Esophagus squamous epithelium (tissue), 4 donors: ENCODE measurements around the gene TRIM36.

Experiments
- CTCF ChIP-seq, 6 experiments: fragments of 450-650 bp in 4 of 6; fragments of 200-600 bp in 2 of 6; sonication (generic) in 2 of 6; IDR thresholded peaks; one replicate each; pipeline ENCODE4 v1.5.1; 2016 to 2019; ENCODE audit warnings: antibody characterized with exemption in 6 of 6, mild to moderate bottlenecking in 4 of 6, moderate library complexity in 4 of 6
- POLR2A ChIP-seq, 4 donors: fragments of 450-650 bp; IDR thresholded peaks; one replicate each; pipeline ENCODE4 v1.6.1; 2017; ENCODE audit warnings: antibody characterized with exemption in 4 of 4, mild to moderate bottlenecking in 4 of 4, moderate library complexity in 3 of 4

GRCh38 chr5:115190388-115190787, 20.7 kb upstream of the TRIM36 start:
- TF ChIP-seq POLR2A (IDR thresholded peaks at IDR 0.05) = no peak
- TF ChIP-seq CTCF (IDR thresholded peaks at IDR 0.05) = no peak
